ENCODE results near the gene DNAJC7.

DNA sequence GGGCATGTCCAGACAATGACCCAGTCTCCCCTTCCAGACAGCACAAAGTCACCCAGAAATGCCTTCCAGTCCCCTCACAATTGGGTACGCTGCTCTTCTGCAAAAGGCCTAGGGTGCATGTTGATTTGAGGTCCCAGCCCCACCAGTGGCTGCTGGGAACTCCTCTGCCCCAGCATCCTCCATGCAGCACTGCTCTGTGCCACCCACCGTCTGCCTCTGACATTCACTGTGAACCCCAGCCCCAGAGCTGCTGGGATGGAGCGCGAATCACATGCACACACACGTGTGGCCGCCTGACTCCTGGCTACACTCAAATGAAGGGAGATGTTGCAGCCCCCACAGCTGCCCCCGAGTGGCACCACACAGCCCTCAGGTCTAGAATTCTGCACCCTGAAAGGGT is 34.4 kb upstream of the DNAJC7 start:
- no peak for TF ChIP-seq POLR2A (IDR thresholded peaks at IDR 0.05)
- TF ChIP-seq, protein P1, sequence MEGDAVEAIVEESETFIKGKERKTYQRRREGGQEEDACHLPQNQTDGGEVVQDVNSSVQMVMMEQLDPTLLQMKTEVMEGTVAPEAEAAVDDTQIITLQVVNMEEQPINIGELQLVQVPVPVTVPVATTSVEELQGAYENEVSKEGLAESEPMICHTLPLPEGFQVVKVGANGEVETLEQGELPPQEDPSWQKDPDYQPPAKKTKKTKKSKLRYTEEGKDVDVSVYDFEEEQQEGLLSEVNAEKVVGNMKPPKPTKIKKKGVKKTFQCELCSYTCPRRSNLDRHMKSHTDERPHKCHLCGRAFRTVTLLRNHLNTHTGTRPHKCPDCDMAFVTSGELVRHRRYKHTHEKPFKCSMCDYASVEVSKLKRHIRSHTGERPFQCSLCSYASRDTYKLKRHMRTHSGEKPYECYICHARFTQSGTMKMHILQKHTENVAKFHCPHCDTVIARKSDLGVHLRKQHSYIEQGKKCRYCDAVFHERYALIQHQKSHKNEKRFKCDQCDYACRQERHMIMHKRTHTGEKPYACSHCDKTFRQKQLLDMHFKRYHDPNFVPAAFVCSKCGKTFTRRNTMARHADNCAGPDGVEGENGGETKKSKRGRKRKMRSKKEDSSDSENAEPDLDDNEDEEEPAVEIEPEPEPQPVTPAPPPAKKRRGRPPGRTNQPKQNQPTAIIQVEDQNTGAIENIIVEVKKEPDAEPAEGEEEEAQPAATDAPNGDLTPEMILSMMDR (IDR thresholded peaks at IDR 0.05) = no peak

All from right lobe of liver (tissue), 4 donors.